NOMO-1 treated with dmso at 0.1 percent for 144 hours (cell line): ENCODE data around the gene INO80.

Experiments
- DNase-seq: peaks from one replicate; lab custom pipeline; 2025; ENCODE audit not compliant: unreplicated experiment; lab: John Stamatoyannopoulos, UW

The INO80 gene

DNA sequence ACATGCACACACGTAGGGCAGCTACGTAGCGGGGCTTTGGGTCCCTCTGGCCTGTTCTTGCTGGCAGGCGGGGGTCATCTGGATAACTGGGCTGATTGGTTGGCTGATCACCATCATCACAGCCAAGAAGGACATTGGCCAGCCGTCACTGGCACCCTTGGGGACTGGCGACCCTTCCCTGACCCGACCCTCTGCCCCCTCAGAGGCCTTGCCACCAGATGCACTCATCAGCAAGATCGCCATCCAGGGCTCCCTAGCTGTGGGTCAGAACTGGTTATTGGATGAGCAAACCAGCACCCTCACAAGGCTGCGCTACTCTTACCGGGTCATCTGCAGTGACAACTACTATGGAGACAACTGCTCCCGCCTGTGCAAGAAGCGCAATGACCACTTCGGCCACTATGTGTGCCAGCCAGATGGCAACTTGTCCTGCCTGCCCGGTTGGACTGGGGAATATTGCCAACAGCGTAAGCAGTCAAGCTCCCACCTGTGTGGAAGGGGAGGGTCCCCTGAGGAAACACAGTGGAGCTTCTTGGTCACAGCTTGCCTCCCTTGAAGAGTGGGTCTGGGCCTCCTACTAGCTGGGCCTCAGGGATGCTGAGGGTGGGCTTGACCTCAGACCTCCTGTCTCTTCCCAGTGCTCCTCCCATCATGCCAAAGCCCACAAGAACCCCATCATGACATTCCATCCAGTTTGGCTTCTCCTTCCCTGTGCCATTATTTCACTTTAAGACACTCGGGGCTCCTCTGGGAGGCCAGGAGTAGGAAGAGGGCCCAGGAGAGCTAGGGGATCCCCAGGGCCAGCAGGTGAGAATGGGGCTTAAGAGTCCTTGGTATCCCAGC is 184.6 kb downstream of the INO80 start:
- DNase-seq, result no peak

DNA sequence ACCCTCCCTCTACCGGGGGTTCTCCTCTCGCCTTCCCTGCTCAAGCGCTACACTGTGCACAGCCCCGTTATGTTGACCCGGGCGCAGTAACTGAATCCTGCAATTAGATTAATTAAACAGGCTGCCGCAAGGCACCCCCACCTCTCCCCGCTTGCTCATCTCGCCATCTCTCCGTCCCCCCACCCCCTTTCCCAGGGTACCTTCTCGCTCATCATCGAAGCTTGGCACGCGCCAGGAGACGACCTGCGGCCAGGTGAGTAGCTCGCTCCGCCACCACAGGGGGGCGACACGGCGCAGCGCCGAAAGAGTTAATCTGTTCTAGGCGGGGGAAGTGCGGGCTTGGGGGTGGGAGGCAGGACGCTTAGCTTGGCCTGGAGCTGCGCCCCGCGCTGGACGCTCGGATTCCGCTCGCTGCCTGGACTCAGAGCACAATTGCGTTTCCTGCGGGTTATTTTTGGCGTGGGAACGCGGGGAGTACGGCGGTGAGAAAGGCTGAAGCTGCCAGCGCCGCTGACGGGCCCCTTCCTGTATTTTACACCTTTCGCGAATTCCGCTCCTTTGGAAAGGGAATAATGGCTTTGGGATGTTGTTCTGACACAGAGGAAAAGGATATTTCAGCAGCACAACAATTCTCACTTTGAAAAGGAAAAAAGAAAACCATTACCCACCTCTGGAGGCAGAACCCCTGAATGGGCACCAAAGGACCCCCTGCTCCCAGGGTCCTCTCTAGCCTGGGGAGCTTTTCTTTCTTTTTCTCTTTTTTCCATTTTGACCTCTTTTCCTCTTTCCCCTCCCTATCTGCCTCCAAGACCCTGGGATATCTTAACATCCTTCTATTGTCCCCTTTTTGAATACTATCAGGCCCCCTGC is 185.4 kb downstream of the INO80 start:
- no peak for DNase-seq

DNA sequence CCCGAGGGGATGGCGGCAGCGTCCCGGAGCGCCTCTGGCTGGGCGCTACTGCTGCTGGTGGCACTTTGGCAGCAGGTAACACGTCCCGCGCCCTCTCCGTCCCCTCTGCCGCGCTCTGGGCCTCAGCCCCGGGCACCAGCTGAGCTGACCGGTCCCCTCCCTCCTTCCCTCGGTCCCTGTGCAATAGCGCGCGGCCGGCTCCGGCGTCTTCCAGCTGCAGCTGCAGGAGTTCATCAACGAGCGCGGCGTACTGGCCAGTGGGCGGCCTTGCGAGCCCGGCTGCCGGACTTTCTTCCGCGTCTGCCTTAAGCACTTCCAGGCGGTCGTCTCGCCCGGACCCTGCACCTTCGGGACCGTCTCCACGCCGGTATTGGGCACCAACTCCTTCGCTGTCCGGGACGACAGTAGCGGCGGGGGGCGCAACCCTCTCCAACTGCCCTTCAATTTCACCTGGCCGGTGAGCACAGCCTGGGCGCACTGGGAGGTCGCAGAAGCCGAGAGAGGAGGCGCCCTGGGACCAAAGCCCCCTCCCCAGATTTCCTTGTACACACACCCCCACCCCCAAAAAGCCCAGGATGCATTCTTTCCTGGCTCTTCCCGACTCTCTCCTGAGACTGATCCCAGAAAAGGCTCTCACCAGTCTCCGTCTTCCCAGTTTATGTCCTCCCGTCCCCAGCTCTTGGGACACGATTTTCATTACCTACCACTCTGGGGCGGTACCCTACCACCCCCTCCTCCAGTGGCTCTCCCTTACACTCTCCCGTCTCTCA is 186.2 kb downstream of the INO80 start:
- no peak for DNase-seq
